ENCODE results near the gene ZIC2. TPM values are rescaled to one million over a fixed set of nuclear protein-coding genes. Genes with fewer than 3 reads are reported as not detected.

The ZIC2 gene
- total RNA-seq, 4 donors from 2014 or later = not detected

DNA sequence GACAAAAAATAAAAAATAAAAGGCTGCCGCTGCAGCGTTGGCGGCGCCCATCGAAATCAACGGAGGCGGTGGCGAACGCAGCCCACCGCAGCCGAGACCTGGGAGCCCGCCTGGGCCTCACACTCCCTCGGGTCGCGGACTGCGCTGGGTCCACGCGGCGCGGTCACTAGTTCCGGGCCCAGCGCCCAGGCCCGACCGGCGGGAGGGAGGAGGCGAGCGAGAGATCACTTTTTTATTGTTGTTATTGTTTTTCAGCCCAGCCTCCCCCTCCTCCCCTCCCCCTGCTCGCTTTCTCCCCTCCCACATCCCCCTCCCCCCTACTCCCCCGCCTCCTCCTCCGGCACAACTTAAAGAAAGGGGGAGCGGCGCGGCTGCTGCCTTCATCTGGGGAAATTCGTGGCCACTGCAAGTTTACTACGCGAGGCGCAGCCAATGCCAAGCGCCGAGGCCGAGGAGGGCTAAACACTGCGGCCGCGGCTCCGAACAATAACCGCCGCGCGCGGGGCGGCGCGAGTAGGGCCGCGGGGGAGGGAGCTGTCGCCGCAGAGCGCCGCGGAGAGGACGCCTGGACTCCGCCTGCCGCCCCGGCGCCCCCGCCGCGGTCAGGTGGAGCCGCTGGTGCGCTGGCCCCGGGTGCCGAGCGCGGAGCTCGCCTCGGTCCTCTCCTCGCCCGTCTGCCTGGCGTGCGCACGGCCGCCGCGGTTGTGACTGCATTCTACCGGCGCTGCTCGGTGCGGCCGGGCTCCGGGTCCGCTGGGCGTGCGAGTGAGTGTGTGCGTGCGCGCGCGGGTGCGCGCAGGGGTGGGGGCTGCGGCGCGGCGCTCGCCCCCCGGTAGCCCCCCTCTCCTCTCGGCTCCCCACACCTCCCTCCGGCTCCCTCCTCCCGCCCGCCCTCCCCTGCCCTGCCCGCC lies 505 bp upstream of the ZIC2 start:
- no peak for DNase-seq (ENCODE audit: low spot score in 2 of 2)
- H3K9me3 ChIP-seq = peaks cover 0 to 3% (median 1%) of the 10 kb centered on the region in 4 donors
- peaks cover 18 to 85% of the 10 kb centered on the region in 2 donors for H3K27me3 ChIP-seq
- TF ChIP-seq EP300 (IDR thresholded peaks at IDR 0.05) (no peak), POLR2A (IDR thresholded peaks at IDR 0.05) (no peak)
- TF ChIP-seq, protein P1, sequence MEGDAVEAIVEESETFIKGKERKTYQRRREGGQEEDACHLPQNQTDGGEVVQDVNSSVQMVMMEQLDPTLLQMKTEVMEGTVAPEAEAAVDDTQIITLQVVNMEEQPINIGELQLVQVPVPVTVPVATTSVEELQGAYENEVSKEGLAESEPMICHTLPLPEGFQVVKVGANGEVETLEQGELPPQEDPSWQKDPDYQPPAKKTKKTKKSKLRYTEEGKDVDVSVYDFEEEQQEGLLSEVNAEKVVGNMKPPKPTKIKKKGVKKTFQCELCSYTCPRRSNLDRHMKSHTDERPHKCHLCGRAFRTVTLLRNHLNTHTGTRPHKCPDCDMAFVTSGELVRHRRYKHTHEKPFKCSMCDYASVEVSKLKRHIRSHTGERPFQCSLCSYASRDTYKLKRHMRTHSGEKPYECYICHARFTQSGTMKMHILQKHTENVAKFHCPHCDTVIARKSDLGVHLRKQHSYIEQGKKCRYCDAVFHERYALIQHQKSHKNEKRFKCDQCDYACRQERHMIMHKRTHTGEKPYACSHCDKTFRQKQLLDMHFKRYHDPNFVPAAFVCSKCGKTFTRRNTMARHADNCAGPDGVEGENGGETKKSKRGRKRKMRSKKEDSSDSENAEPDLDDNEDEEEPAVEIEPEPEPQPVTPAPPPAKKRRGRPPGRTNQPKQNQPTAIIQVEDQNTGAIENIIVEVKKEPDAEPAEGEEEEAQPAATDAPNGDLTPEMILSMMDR (IDR thresholded peaks at IDR 0.05) = no peak
- H3K4me1 ChIP-seq = peaks cover 0 to 64% (median 22%) of the 10 kb centered on the region in 4 donors
- H3K36me3 ChIP-seq = no peaks in the 10 kb centered on the region
- H3K27ac ChIP-seq = no peak overlapping the region
- WGBS, 2 donors = 2 to 3% methylated on average over 43 to 101 of the region's 110 CpGs
- H3K4me3 ChIP-seq = peak overlapping the region; percentile 13 to 45 (median 30)

DNA sequence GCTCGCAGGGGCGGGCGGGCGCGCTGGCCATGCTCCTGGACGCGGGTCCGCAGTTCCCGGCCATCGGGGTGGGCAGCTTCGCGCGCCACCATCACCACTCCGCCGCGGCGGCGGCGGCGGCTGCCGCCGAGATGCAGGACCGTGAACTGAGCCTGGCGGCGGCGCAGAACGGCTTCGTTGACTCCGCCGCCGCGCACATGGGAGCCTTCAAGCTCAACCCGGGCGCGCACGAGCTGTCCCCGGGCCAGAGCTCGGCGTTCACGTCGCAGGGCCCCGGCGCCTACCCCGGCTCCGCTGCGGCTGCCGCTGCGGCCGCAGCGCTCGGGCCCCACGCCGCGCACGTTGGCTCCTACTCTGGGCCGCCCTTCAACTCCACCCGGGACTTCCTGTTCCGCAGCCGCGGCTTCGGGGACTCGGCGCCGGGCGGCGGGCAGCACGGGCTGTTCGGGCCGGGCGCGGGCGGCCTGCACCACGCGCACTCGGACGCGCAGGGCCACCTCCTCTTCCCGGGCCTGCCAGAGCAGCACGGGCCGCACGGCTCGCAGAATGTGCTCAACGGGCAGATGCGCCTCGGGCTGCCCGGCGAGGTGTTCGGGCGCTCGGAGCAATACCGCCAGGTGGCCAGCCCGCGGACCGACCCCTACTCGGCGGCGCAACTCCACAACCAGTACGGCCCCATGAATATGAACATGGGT lies 599 bp downstream of the ZIC2 start:
- WGBS, 2 donors = 0 to 3% methylated on average over 13 to 41 of the region's 98 CpGs
- TF ChIP-seq, protein P1 (IDR thresholded peaks at IDR 0.05) = no peak
- TF ChIP-seq EP300 (IDR thresholded peaks at IDR 0.05) (no peak), POLR2A (IDR thresholded peaks at IDR 0.05) (no peak)
- H3K27ac ChIP-seq = no peak overlapping the region
- H3K4me1 ChIP-seq = peaks cover 0 to 64% (median 22%) of the 10 kb centered on the region in 4 donors
- H3K36me3 ChIP-seq = no peaks in the 10 kb centered on the region
- H3K27me3 ChIP-seq = peaks cover 19 to 85% of the 10 kb centered on the region in 2 donors
- peak overlapping the region in 2 of 4 donors; percentile 8 to 45 for H3K4me3 ChIP-seq
- no peak for DNase-seq (ENCODE audit: low spot score in 2 of 2)
- H3K9me3 ChIP-seq = peaks cover 0 to 3% (median 0%) of the 10 kb centered on the region in 4 donors

- Histone ChIP-seq H3K4me3 (no peak overlapping the region), H3K9me3 (peaks cover 0 to 3% (median 0%) of the 10 kb centered on the region in 4 donors), H3K36me3 (no peaks in the 10 kb centered on the region), H3K27ac (no peak overlapping the region), H3K27me3 (peaks cover 16 to 85% of the 10 kb centered on the region in 2 donors), H3K4me1 (peaks cover 0 to 62% (median 22%) of the 10 kb centered on the region in 4 donors)
- 9 to 11% methylated on average over 28 to 48 of the region's 48 CpGs for whole genome bisulfite sequencing, 2 donors
- TF ChIP-seq EP300 (IDR thresholded peaks at IDR 0.05) (no peak), POLR2A (IDR thresholded peaks at IDR 0.05) (no peak)
- TF ChIP-seq, protein P1 (IDR thresholded peaks at IDR 0.05) = no peak
- DNase-seq (ENCODE audit: low spot score in 2 of 2) = no peak
Measured at GRCh38 chr13:99982731-99983498, 1.3 kb downstream of the ZIC2 start.

DNA sequence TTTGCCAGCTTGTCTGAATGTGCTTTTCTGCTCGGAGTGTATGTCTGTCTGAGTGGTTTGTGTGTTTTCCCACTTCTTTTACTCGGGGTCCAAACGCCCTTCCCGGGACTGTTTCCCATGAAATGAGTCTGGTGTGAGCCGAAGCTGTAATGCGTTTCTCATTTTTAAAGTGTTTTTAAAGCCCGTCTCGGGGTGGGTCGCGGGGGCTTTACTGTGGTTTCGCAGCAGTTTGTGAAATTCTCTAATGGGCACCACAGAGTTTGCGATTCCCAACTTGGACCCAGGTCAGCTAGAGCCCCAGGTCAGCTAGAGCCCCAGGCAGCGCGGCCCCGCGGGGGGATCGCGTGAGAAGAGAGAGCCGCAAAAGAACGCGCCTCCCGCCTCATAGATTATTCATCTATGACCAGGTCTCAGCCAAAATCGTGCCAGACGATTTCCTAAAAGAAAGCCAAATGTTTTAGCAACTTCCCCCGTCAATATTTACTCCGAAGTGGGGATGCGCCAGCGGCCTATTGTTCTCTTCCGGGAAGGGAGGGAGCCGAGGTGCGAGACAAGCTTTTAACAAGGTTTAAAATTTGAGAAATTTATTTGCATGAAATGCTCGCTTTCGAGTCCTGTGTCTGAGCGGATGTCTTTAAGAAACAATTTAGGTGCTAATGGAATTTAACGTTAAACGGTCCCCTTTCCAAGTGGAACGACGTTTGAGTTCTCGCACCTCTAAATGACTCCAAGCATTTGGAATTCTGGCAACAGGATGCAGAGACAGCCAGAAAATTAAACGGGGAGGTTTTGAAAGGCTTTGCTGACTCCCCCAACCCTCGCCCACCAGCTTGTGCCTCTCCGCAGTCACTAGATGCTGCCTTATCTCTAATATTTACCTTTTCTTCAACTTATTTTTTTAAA lies 2.2 kb downstream of the ZIC2 start:
- DNase-seq (ENCODE audit: low spot score in 2 of 2) = no peak
- H3K36me3 ChIP-seq = no peaks in the 10 kb centered on the region
- H3K27me3 ChIP-seq = peaks cover 13 to 85% of the 10 kb centered on the region in 2 donors
- peaks cover 0 to 3% (median 0%) of the 10 kb centered on the region in 4 donors for H3K9me3 ChIP-seq
- no peak overlapping the region for H3K27ac ChIP-seq
- WGBS, 2 donors = 8 to 12% methylated on average over 40 to 42 of the region's 42 CpGs
- TF ChIP-seq EP300 (IDR thresholded peaks at IDR 0.05) (no peak), POLR2A (IDR thresholded peaks at IDR 0.05) (no peak)
- TF ChIP-seq, protein P1 (IDR thresholded peaks at IDR 0.05) = no peak
- H3K4me1 ChIP-seq = peaks cover 0 to 58% (median 20%) of the 10 kb centered on the region in 4 donors
- no peak overlapping the region for H3K4me3 ChIP-seq
